Ectodermal cell (in vitro differentiated cells): Measurements from ENCODE around the gene ATP6V0B.

ENCODE experiments used
- H3K27ac ChIP-seq: 2 replicates; pipeline ENCODE4 v1.7.0; 2013; ENCODE audit warnings: mild to moderate bottlenecking, low read depth, low read length; ENCODE audit not compliant: insufficient read depth, poor library complexity, severe bottlenecking
- H3K27me3 ChIP-seq: 2 replicates; pipeline ENCODE4 v1.7.0; 2013; ENCODE audit warnings: mild to moderate bottlenecking, low read length; ENCODE audit not compliant: insufficient read depth, control insufficient read depth, poor library complexity, severe bottlenecking
- H3K36me3 ChIP-seq: one replicate; pipeline ENCODE4 v1.7.0; 2013; ENCODE audit warnings: low read length; ENCODE audit not compliant: control insufficient read depth, insufficient read depth
- H3K4me1 ChIP-seq: one replicate; pipeline ENCODE4 v1.7.0; 2013; ENCODE audit warnings: low read length; ENCODE audit not compliant: control insufficient read depth, insufficient read depth
- H3K4me3 ChIP-seq: 2 replicates; pipeline ENCODE4 v1.7.0; 2013; ENCODE audit warnings: low read depth, low read length, control low read depth; ENCODE audit not compliant: insufficient read depth
- H3K9me3 ChIP-seq: 2 replicates; pipeline ENCODE4 v1.7.0; 2013; ENCODE audit warnings: mild to moderate bottlenecking, low read length, moderate library complexity; ENCODE audit not compliant: control insufficient read depth
- WGBS, 2 experiments: methylation state at CpG; one replicate each; pipeline ENCODE4 v1.1.7; 2013; ENCODE audit warnings: missing lambda C conversion rate in 2 of 2; 5-methylcytosine and 5-hydroxymethylcytosine counted together

The ATP6V0B gene

DNA sequence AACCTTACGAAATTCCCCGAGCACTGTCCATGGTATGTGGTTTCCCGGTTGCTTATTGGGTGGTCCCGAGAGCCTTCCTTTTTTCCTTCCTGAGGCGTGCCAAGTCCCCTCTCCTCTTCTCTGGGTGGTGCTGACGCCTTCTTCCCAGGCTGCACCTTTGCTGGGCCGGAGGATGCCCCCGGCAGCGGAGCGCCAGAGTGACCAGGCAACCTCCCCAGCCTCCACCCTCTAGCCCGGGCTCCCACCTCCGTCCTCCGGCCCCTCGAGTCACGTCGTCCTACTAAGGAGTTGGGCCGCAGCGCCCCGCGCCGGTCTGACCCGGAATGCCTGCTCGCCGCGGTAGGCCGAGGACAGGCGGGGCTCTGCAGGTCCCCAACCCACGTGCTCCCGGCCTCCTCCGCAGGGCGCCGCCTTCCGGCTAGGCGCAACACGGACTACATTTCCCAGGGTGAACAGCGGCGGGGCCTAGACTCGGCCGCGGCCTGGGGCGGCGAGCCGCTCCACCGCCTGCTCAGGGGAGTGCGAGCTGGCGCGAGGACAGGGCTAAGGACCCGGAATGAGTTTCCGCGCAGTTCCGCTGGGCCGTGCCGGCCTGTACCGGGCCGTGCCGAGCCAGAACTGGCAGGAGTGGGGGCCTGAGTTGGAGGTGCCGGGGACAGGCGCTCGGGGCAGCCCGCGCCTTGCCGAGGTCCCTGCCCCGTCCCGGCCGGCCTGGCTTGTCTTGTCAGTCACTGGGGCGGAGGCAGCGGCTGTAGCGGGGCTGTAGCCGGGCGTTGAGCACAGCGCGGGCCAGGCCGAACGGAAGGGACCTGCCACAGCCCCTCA lies 28.3 kb upstream of the ATP6V0B start, which contains the start of gene IPO13:
IPO13 (plus strand) TSS at position 715 of the 825 bp plus-strand sequence. CDS start 651 bp downstream, outside the sequence.
- Histone ChIP-seq H3K4me1 (peaks cover 7% of the 10 kb centered on the region), H3K36me3 (no peaks in the 10 kb centered on the region), H3K27ac (peak within 1 kb of the TSS; percentile 98), H3K4me3 (peak within 1 kb of the TSS; percentile 89), H3K27me3 (no peaks in the 10 kb centered on the region), H3K9me3 (no peaks in the 10 kb centered on the region)
- WGBS, 2 experiments, result 1% methylated on average over 74 of the region's 74 CpGs

DNA sequence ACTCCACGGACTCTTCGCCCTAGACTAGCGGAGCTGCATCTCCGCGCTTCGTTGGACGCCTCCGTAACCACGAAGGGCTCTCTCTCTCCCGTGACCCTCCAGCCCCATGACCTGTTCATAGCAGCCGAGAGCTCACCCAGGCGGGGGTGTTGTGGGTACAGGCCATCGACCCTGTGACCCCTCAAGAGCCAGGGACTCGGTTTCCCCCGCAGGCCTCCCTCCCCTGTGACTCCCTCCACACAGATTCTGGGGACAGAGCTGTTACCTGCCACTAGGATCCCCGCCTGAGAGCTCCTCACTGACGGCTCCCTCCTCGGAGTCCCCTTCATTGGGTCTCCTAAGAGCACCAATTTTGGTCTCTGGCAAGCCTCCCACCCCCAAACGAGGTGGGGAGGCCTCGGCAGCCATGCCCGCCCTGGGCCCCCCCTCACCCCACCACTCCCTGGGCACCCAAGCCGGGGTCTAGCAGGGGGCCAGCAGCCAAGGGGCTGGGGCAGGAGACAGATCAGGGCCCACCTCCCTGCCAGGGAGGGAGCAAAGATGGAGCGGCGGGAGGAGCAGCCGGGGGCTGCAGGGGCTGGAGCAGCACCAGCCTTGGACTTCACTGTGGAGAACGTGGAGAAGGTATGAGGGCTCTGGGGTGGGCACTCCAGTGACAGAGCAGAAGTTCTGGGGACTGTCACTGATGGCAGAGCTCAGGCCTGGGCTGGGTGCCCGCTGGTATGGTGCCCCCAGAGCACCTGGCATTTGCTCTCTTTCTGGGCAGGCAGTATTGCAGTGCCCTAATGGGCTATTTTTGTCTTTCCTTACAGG lies 27.5 kb upstream of the ATP6V0B start:
- peak overlapping the region; percentile 98 for H3K27ac ChIP-seq

DNA sequence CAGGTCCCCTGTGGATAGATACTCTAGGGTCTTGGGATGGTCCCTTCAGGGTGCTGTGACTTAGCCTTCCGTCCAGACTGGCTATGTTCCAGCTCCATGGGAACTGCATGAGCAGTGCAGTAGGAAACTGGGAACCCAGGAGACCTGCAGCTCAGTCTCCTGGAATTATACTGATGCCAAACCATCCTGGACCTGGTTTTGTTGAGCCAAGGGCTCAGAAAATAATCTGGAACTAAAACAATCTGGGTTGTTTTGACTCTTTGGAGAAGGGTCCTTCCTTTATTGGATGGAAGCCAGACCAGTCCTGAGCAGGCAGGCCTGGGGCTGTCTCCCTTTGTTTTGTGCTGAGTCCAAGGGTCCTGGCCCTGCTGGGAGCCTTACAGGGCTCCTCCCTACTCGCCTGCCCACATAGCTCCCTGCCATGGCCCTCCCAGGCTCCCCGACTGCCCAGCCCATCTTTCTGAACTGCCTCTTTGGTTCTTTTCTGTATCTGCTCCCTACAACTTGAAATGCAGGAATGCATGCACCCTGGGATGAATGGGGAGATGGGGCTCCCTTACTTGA lies 26.8 kb upstream of the ATP6V0B start:
- 54 to 67% methylated on average over 3 of the region's 3 CpGs for WGBS, 2 experiments
- Histone ChIP-seq H3K4me1 (peaks cover 7% of the 10 kb centered on the region), H3K9me3 (no peaks in the 10 kb centered on the region), H3K4me3 (no peak overlapping the region), H3K27ac (no peak overlapping the region), H3K27me3 (no peaks in the 10 kb centered on the region), H3K36me3 (no peaks in the 10 kb centered on the region)

More for the DNA sequence above, 27.5 kb upstream of the ATP6V0B start:
- H3K27me3 ChIP-seq, result no peaks in the 10 kb centered on the region
- peak overlapping the region; percentile 89 for H3K4me3 ChIP-seq
- H3K4me1 ChIP-seq, result peaks cover 7% of the 10 kb centered on the region
- H3K36me3 ChIP-seq, result no peaks in the 10 kb centered on the region
- 14 to 15% methylated on average over 27 of the region's 27 CpGs for WGBS, 2 experiments
- H3K9me3 ChIP-seq, result no peaks in the 10 kb centered on the region

DNA sequence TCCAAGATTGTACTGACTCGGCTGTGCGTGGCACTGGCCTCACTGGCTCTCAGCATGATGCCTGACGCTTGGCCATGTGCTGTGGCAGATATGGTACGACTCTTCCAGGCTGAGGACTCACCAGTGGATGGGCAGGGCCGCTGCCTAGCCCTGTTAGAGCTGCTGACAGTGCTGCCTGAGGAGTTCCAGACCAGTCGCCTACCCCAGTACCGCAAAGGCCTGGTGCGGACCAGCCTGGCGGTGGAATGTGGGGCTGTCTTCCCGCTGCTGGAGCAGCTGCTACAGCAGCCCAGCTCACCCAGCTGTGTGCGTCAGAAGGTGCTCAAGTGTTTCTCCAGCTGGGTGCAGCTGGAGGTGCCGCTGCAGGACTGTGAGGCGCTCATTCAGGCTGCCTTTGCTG lies 25.1 kb upstream of the ATP6V0B start:
- WGBS, 2 experiments, result 86 to 88% methylated on average over 13 of the region's 13 CpGs
- no peak overlapping the region for H3K4me3 ChIP-seq
- no peak overlapping the region for H3K27ac ChIP-seq

DNA sequence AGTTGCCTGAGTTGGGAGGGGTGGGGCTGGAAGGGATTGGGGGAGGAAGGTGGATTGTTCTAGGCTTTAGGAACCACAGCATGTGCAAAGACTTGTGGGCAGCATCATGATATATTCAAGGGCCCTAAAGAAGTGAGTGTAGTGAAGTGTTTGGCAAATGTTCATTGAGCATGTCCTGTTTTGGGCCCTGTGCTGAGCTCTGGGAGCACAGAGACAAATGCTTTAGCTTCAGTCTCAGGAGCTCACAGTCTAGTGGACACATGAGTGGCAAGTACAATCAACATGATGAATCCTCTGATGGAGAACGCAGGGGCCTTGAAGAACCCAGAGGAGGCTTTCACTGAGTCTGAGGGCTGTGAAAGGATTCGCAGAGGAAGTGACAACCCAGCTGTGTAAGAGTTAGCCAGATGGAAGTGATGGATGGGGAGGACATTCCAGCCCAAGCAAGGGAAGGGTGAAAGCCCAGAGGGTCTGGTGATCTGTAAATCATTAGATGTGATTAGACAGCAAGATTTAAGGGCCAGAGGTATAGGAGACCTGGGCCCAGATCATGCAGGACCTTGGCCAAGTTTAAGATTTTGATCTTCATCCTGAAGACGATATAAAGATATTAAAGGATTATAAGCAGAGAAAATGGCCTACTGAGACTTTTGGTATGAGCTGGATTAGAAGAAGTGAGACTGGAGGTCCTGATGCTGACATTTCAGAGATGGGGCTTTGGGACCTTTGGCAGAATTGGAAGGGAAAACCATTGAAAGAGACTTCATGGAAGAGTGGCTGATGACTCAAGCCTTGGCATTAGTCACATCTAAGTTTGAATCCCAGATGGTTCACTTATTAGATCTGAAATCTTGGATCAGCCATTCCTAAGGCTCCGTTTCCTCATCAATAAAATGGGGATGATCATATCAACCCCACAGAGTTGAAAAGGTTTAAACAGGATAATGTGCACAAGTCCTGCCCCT lies 23.5 kb upstream of the ATP6V0B start:
- Histone ChIP-seq H3K9me3 (no peaks in the 10 kb centered on the region), H3K27ac (no peak overlapping the region), H3K36me3 (no peaks in the 10 kb centered on the region), H3K27me3 (no peaks in the 10 kb centered on the region), H3K4me1 (peaks cover 13% of the 10 kb centered on the region), H3K4me3 (no peak overlapping the region)
- 93 to 95% methylated on average over 4 of the region's 4 CpGs for WGBS, 2 experiments

More for the DNA sequence above, 25.1 kb upstream of the ATP6V0B start:
- Histone ChIP-seq H3K27me3 (no peaks in the 10 kb centered on the region), H3K36me3 (no peaks in the 10 kb centered on the region), H3K9me3 (no peaks in the 10 kb centered on the region), H3K4me1 (peaks cover 13% of the 10 kb centered on the region)

DNA sequence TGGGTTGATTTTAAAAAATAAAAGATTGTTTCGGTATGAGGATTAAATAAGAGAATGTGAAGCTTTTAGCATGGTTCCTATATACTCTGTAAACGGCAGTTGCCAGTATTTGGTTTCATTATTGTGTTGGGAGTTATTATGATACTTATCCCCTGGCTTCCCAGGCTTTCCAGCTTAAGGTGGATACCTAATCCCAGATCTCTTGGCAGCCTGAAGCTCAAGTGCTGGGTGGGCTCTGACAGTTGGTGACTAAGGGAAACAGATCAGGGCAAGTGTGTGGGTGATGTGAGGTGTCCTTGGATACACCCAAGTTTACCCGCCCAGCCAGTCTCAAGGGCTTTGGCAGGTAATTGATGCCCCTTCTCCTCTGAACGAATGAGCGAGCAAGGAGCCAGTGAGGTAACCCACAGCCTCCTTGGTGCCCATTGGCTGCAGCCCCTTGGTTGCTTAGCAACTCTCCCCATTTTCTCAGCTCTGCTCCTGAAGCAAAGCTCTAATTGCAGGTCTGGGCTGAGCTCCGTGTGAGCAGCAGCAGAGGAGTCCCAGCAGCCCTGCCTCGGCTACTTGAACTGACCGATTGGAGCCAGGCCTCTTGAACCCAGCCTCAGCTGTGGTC lies 21.9 kb upstream of the ATP6V0B start:
- Histone ChIP-seq H3K27me3 (no peaks in the 10 kb centered on the region), H3K9me3 (no peaks in the 10 kb centered on the region), H3K36me3 (peaks cover 5% of the 10 kb centered on the region), H3K27ac (no peak overlapping the region), H3K4me1 (peaks cover 7% of the 10 kb centered on the region), H3K4me3 (no peak overlapping the region)
- WGBS, 2 experiments, result 49 to 55% methylated on average over 8 of the region's 8 CpGs

DNA sequence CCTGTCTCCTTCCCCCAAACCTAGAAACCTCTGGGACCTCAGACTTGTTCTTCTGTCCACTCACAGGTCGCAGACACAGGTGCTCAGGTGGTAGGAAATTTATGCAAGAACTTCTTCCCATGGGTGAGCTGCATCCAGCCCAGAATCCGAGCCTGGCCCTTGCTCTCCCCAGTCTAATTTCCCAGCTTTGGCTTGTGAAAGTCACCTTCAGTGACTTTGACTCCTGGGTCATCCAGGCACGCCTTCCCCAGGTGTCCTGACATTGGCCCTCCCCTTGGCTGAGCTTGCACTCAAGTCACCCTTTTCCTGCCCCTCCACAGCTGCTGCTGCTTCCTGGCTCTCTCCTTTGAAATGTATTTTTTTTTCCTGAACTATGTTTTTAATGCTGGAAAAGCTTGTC lies 21.4 kb upstream of the ATP6V0B start:
- Histone ChIP-seq H3K4me1 (peaks cover 6% of the 10 kb centered on the region), H3K27me3 (no peaks in the 10 kb centered on the region), H3K27ac (no peak overlapping the region), H3K9me3 (no peaks in the 10 kb centered on the region), H3K36me3 (peaks cover 5% of the 10 kb centered on the region), H3K4me3 (no peak overlapping the region)
- 91 to 92% methylated on average over 3 of the region's 3 CpGs for WGBS, 2 experiments

DNA sequence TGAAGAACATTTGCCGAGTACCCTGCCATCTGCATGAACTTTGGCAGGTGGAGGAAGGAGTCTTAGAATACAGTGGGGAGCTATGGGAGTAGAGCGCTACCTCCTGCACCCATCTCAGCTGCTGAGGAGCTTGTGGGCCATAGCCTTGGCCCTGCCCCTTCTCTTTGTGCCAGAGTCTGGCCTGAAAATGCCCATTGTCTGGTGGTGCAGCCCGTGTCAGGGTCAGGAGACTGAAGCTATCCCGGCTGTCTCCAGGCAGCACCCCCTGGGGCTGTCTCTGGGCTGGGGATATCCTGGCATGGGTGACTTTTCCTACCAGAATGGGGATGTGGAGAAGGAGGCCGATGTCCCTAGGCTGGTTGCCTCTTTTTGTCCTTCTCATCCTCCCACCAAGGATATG lies 20.7 kb upstream of the ATP6V0B start:
- Histone ChIP-seq H3K4me1 (peaks cover 6% of the 10 kb centered on the region), H3K36me3 (peaks cover 10% of the 10 kb centered on the region), H3K27ac (no peak overlapping the region), H3K9me3 (no peaks in the 10 kb centered on the region), H3K4me3 (no peak overlapping the region), H3K27me3 (no peaks in the 10 kb centered on the region)
- WGBS, 2 experiments, result 89 to 92% methylated on average over 5 of the region's 5 CpGs

DNA sequence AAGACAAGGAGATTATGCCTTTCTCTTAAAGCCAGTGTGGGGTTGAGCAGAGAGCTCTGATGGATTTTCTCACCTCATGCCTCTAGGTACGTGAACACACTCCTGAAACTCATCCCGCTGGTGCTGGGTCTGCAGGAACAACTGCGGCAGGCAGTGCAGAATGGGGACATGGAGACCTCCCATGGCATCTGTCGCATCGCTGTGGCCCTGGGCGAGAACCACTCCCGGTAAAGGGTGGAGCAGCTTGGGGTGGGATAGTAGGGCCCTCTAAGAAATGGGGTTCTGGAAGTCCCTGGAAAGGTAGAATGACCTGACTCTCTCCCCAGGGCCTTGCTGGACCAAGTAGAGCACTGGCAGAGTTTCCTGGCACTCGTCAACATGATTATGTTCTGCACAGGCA lies 18.5 kb upstream of the ATP6V0B start:
- no peak overlapping the region for H3K27ac ChIP-seq
- WGBS, 2 experiments, result 94 to 95% methylated on average over 8 of the region's 8 CpGs
- no peaks in the 10 kb centered on the region for H3K27me3 ChIP-seq
- H3K4me3 ChIP-seq, result no peak overlapping the region
- H3K36me3 ChIP-seq, result peaks cover 10% of the 10 kb centered on the region
- H3K4me1 ChIP-seq, result peaks cover 6% of the 10 kb centered on the region
- no peaks in the 10 kb centered on the region for H3K9me3 ChIP-seq
